OCI-LY1 (cell line): ENCODE measurements around the gene CALM3.

Source experiments
- H2AFZ ChIP-seq: fragments of 200-600 bp; sonication (generic), shearing (Covaris generic); 2 replicates; pipeline ENCODE4 v1.6.0; 2014; ENCODE audit warnings: antibody characterized with exemption, mild to moderate bottlenecking, low read length
- H3F3A ChIP-seq: fragments of 200-600 bp; sonication (generic), shearing (Covaris generic); 2 replicates; pipeline ENCODE4 v1.6.0; 2014; ENCODE audit warnings: mild to moderate bottlenecking, antibody characterized with exemption, low read length, moderate library complexity; ENCODE audit not compliant: insufficient read depth
- H3K27ac ChIP-seq: fragments of 200-600 bp; sonication (generic); 2 replicates; pipeline ENCODE4 v1.5.1; 2014; ENCODE audit warnings: low read length, mixed run types, mild to moderate bottlenecking, low read depth; ENCODE audit not compliant: poor library complexity, severe bottlenecking
- H3K27me3 ChIP-seq: fragments of 200-600 bp; sonication (generic); 2 replicates; pipeline ENCODE4 v1.6.0; 2014; ENCODE audit warnings: antibody characterized with exemption, mild to moderate bottlenecking, low read length, moderate library complexity; ENCODE audit not compliant: insufficient read depth
- H3K36me3 ChIP-seq: fragments of 200-600 bp; sonication (generic); 2 replicates; pipeline ENCODE4 v1.6.1; 2014; ENCODE audit warnings: mild to moderate bottlenecking, antibody characterized with exemption, low read length, moderate library complexity, mixed read lengths; ENCODE audit not compliant: insufficient read depth
- H3K4me1 ChIP-seq: fragments of 200-600 bp; sonication (generic); 2 replicates; pipeline ENCODE4 v1.5.1; 2014; ENCODE audit warnings: mild to moderate bottlenecking, low read length, moderate library complexity; ENCODE audit not compliant: insufficient read depth, severe bottlenecking
- H3K4me2 ChIP-seq: fragments of 200-600 bp; sonication (generic), shearing (Covaris generic); 2 replicates; pipeline ENCODE4 v1.6.1; 2014; ENCODE audit warnings: low read length
- H3K4me3 ChIP-seq: fragments of 200-600 bp; sonication (generic); 2 replicates; pipeline ENCODE4 v1.5.1; 2014; ENCODE audit warnings: low read length, low read depth, mild to moderate bottlenecking, mixed read lengths; ENCODE audit not compliant: poor library complexity, severe bottlenecking
- H3K79me2 ChIP-seq: fragments of 200-600 bp; shearing (Covaris generic); 2 replicates; pipeline ENCODE4 v1.6.1; 2016; ENCODE audit warnings: mixed run types, low read length, mixed read lengths; ENCODE audit not compliant: insufficient read depth
- H3K9ac ChIP-seq: fragments of 200-600 bp; sonication (generic), shearing (Covaris generic); 2 replicates; pipeline ENCODE4 v1.6.1; 2014; ENCODE audit warnings: mild to moderate bottlenecking, low read length, mixed read lengths
- H3K9me2 ChIP-seq: fragments of 200-600 bp; sonication (generic), shearing (Covaris generic); 2 replicates; pipeline ENCODE4 v1.6.1; 2014; ENCODE audit warnings: low read depth, mild to moderate bottlenecking, low read length, mixed read lengths
- H3K9me3 ChIP-seq: fragments of 200-600 bp; shearing (Covaris generic); 2 replicates; pipeline ENCODE4 v1.6.1; 2014; ENCODE audit warnings: low read length, mixed read lengths
- H4K20me1 ChIP-seq: fragments of 200-600 bp; sonication (generic), shearing (Covaris generic); 2 replicates; pipeline ENCODE4 v1.6.0; 2016; ENCODE audit warnings: mild to moderate bottlenecking, low read length; ENCODE audit not compliant: insufficient read depth
- CTCF ChIP-seq: fragments of 200-600 bp; sonication (generic), shearing (Covaris generic); IDR thresholded peaks from 2 replicates; pipeline ENCODE4 v1.5.1; 2017; ENCODE audit warnings: mild to moderate bottlenecking, antibody characterized with exemption, low read length, moderate library complexity, mixed read lengths
- EZH2 ChIP-seq: fragments of 200-600 bp; sonication (generic), shearing (Covaris generic); IDR thresholded peaks from 2 replicates; pipeline ENCODE4 v1.8.0; 2017; ENCODE audit warnings: borderline replicate concordance, mixed run types, mild to moderate bottlenecking, antibody characterized with exemption, low read length, moderate library complexity, mixed read lengths

CALM3 gene

GRCh38 chr19:46564701-46565100, 36.4 kb upstream of the CALM3 start:
- no peak for TF ChIP-seq EZH2
- no peak for TF ChIP-seq CTCF
- no peak overlapping the region for H3K27ac ChIP-seq
- H3K9me3 ChIP-seq: no peaks in the 10 kb centered on the region
- no peaks in the 10 kb centered on the region for H3F3A ChIP-seq
- no peak overlapping the region for H3K9ac ChIP-seq
- H3K4me3 ChIP-seq: no peak overlapping the region
- no peaks in the 10 kb centered on the region for H3K36me3 ChIP-seq
- no peaks in the 10 kb centered on the region for H3K9me2 ChIP-seq
- H3K79me2 ChIP-seq: no peaks in the 10 kb centered on the region
- no peaks in the 10 kb centered on the region for H4K20me1 ChIP-seq
- H3K27me3 ChIP-seq: no peaks in the 10 kb centered on the region
- no peak overlapping the region for H3K4me2 ChIP-seq
- H2AFZ ChIP-seq: no peak overlapping the region
- no peaks in the 10 kb centered on the region for H3K4me1 ChIP-seq

GRCh38 chr19:46571495-46571894, 29.6 kb upstream of the CALM3 start:
- TF ChIP-seq CTCF (no peak), EZH2 (no peak)
- H3K27me3 ChIP-seq: no peaks in the 10 kb centered on the region
- H3F3A ChIP-seq: no peaks in the 10 kb centered on the region
- no peak overlapping the region for H3K9ac ChIP-seq
- H3K4me3 ChIP-seq: no peak overlapping the region
- no peaks in the 10 kb centered on the region for H4K20me1 ChIP-seq
- H3K36me3 ChIP-seq: no peaks in the 10 kb centered on the region
- no peaks in the 10 kb centered on the region for H3K9me3 ChIP-seq
- H3K9me2 ChIP-seq: no peaks in the 10 kb centered on the region
- H3K27ac ChIP-seq: no peak overlapping the region
- H3K4me2 ChIP-seq: no peak overlapping the region
- H3K4me1 ChIP-seq: no peaks in the 10 kb centered on the region
- H2AFZ ChIP-seq: no peak overlapping the region
- no peaks in the 10 kb centered on the region for H3K79me2 ChIP-seq

- no peak for TF ChIP-seq CTCF
- no peak for TF ChIP-seq EZH2
- Histone ChIP-seq H3K4me1 (no peaks in the 10 kb centered on the region), H3K4me3 (no peak overlapping the region), H3K9me2 (no peaks in the 10 kb centered on the region), H3K4me2 (no peak overlapping the region), H3K36me3 (no peaks in the 10 kb centered on the region; the same call in 1 of the 2 replicates), H3K9me3 (no peaks in the 10 kb centered on the region), H4K20me1 (no peaks in the 10 kb centered on the region), H3F3A (no peaks in the 10 kb centered on the region), H3K27ac (no peak overlapping the region), H2AFZ (no peak overlapping the region), H3K79me2 (no peaks in the 10 kb centered on the region), H3K9ac (no peak overlapping the region), H3K27me3 (no peaks in the 10 kb centered on the region)
Observed at GRCh38 chr19:46573679-46574498, 27.2 kb upstream of the CALM3 start.
